IMR-90 (cell line): Measurements from ENCODE around the gene KCNAB1. TPM values are rescaled to one million over a fixed set of nuclear protein-coding genes. Genes with fewer than 3 reads are reported as not detected.
A peak's percentile ranks its signal among the peaks of the same experiment; 100 is the strongest.

Experiments used
- ATAC-seq: fragments of 200-7000 bp; cut with Tn5 transposase; 2 replicates; pipeline ENCODE4 v1.9.1; 2020; ENCODE audit warnings: low read depth, mild to moderate bottlenecking, moderate library complexity
- BruUV-seq: library from RNA; stranded (reverse); fragments of 400-500 nt; replicated peaks from 2 replicates; lab custom pipeline; 2021; lab: Mats Ljungman, UMichigan
- CTCF ChIA-PET: fragments of 300-600 bp; formaldehyde crosslinking; extraction: SDS; loops from one replicate; lab custom pipeline; 2021; ENCODE audit warnings: antibody characterized with exemption; lab: Yijun Ruan, JAX
- POLR2A ChIA-PET: fragments of 300-600 bp; sonication (Branson Sonifier 250); formaldehyde crosslinking; loops from one replicate; lab custom pipeline; 2022; ENCODE audit warnings: antibody characterized with exemption; ENCODE audit not compliant: unreplicated experiment; lab: Charles Lee
- DNase-seq: peaks from one replicate; pipeline ENCODE4 v3.0.0; 2013
- H2AFZ ChIP-seq: replicated peaks from 2 replicates; pipeline ENCODE3; 2013; ENCODE audit warnings: low read length, mild to moderate bottlenecking; ENCODE audit not compliant: poor library complexity
- H2AK5ac ChIP-seq: 2 replicates; pipeline ENCODE4 v1.6.1; 2013; ENCODE audit warnings: low read depth, low read length, inconsistent platforms
- H2AK9ac ChIP-seq: replicated peaks from 2 replicates; pipeline ENCODE3; 2013; ENCODE audit warnings: mild to moderate bottlenecking, low read depth, low read length, moderate library complexity; ENCODE audit not compliant: poor library complexity
- H2BK120ac ChIP-seq: 2 replicates; pipeline ENCODE4 v1.6.1; 2013; ENCODE audit warnings: low read depth, low read length, inconsistent platforms
- H2BK15ac ChIP-seq: 3 replicates; pipeline ENCODE4 v1.6.1; 2013; ENCODE audit warnings: low read depth, low read length, inconsistent platforms
- H2BK20ac ChIP-seq: 2 replicates; pipeline ENCODE4 v1.6.1; 2013; ENCODE audit warnings: low read depth, mild to moderate bottlenecking, inconsistent platforms, low read length, moderate library complexity
- H2BK5ac ChIP-seq: 2 replicates; pipeline ENCODE4 v1.6.1; 2013; ENCODE audit warnings: mild to moderate bottlenecking, low read depth, low read length, inconsistent platforms; ENCODE audit not compliant: poor library complexity, severe bottlenecking
- H3K14ac ChIP-seq: replicated peaks from 2 replicates; pipeline ENCODE4 v1.6.1; 2013; ENCODE audit warnings: low read depth, low read length, inconsistent platforms
- H3K18ac ChIP-seq: 2 replicates; pipeline ENCODE4 v1.6.1; 2013; ENCODE audit warnings: low read depth, low read length, control low read depth
- H3K23ac ChIP-seq: 2 replicates; pipeline ENCODE4 v1.6.1; 2013; ENCODE audit warnings: low read depth, low read length, inconsistent platforms
- H3K27ac ChIP-seq: 2 replicates; pipeline ENCODE4 v1.5.1; 2013; ENCODE audit warnings: mild to moderate bottlenecking, control low read depth, low read length; ENCODE audit not compliant: insufficient read depth
- H3K27me3 ChIP-seq: 2 replicates; pipeline ENCODE4 v1.6.1; 2013; ENCODE audit warnings: low read length; ENCODE audit not compliant: control insufficient read depth, insufficient read depth
- H3K36me3 ChIP-seq: 2 replicates; pipeline ENCODE4 v1.6.1; 2013; ENCODE audit warnings: low read length, mixed read lengths; ENCODE audit not compliant: control insufficient read depth, insufficient read depth
- H3K4ac ChIP-seq: 2 replicates; pipeline ENCODE4 v1.6.1; 2013; ENCODE audit warnings: low read depth, low read length, inconsistent platforms
- H3K4me1 ChIP-seq: 2 replicates; pipeline ENCODE4 v1.6.1; 2013; ENCODE audit warnings: low read length, mixed read lengths; ENCODE audit not compliant: control insufficient read depth, insufficient read depth
- H3K4me2 ChIP-seq: 2 replicates; pipeline ENCODE4 v1.6.1; 2013; ENCODE audit warnings: low read depth, mild to moderate bottlenecking, control low read depth, low read length, moderate library complexity
- H3K4me3 ChIP-seq: 2 replicates; pipeline ENCODE4 v1.5.1; 2013; ENCODE audit warnings: low read depth, mild to moderate bottlenecking, control low read depth, low read length, moderate library complexity; ENCODE audit not compliant: insufficient read depth
- H3K56ac ChIP-seq: 2 replicates; pipeline ENCODE4 v1.6.1; 2013; ENCODE audit warnings: low read length, inconsistent platforms; ENCODE audit not compliant: insufficient read depth; ENCODE audit errors: extremely low read depth
- H3K79me1 ChIP-seq, 2 experiments: 2 replicates each; pipeline ENCODE4 v1.6.1; 2013; ENCODE audit warnings: low read length in 2 of 2, inconsistent platforms in 1 of 2, low read depth in 1 of 2
- H3K9ac ChIP-seq: 2 replicates; pipeline ENCODE4 v1.6.1; 2013; ENCODE audit warnings: low read depth, low read length, control low read depth
- H3K9me1 ChIP-seq: 2 replicates; pipeline ENCODE4 v1.6.1; 2013; ENCODE audit warnings: low read length, inconsistent platforms; ENCODE audit not compliant: insufficient read depth
- H3K9me3 ChIP-seq: 2 replicates; pipeline ENCODE4 v1.6.1; 2013; ENCODE audit warnings: low read length; ENCODE audit not compliant: control insufficient read depth, insufficient read depth
- H4K20me1 ChIP-seq: 2 replicates; pipeline ENCODE4 v1.6.1; 2013; ENCODE audit warnings: low read length, inconsistent platforms; ENCODE audit not compliant: insufficient read depth
- H4K5ac ChIP-seq: 2 replicates; pipeline ENCODE4 v1.6.1; 2013; ENCODE audit warnings: mild to moderate bottlenecking, low read depth, low read length, control low read depth
- H4K8ac ChIP-seq, 2 experiments: 2 replicates each; pipeline ENCODE4 v1.6.1; 2013; ENCODE audit warnings: low read depth in 2 of 2, low read length in 2 of 2, control low read depth in 1 of 2, inconsistent platforms in 1 of 2
- H4K91ac ChIP-seq: 2 replicates; pipeline ENCODE4 v1.6.1; 2013; ENCODE audit warnings: low read depth, low read length, inconsistent platforms; ENCODE audit not compliant: insufficient read depth
- BHLHE40 ChIP-seq: fragments of 150-350 bp; IDR thresholded peaks from 2 replicates; pipeline ENCODE4 v1.6.1; 2016; ENCODE audit warnings: mild to moderate bottlenecking, low read depth, low read length
- CEBPB ChIP-seq: IDR thresholded peaks from 2 replicates; pipeline ENCODE4 v1.6.1; 2012; ENCODE audit warnings: low read depth, low read length, improper control_type of control experiment
- CTCF ChIP-seq: conservative IDR thresholded peaks from 2 replicates; pipeline ENCODE4 v1.5.1; 2012; ENCODE audit warnings: mild to moderate bottlenecking, low read depth, low read length, improper control_type of control experiment
- ELK1 ChIP-seq: fragments of 150-350 bp; IDR thresholded peaks from 2 replicates; pipeline ENCODE4 v1.6.1; 2016; ENCODE audit warnings: low read depth, mild to moderate bottlenecking, low read length, moderate library complexity, borderline replicate concordance
- FOS ChIP-seq: fragments of 150-350 bp; IDR thresholded peaks from 2 replicates; pipeline ENCODE4 v1.6.1; 2016; ENCODE audit warnings: low read depth, low read length
- MAFK ChIP-seq: IDR thresholded peaks from 2 replicates; pipeline ENCODE4 v1.6.1; 2012; ENCODE audit warnings: low read depth, low read length, improper control_type of control experiment
- MXI1 ChIP-seq: IDR thresholded peaks from 2 replicates; pipeline ENCODE4 v1.6.1; 2012; ENCODE audit warnings: low read depth, mild to moderate bottlenecking, low read length, moderate library complexity, borderline replicate concordance
- NFE2L2 ChIP-seq: fragments of 150-350 bp; IDR thresholded peaks from 2 replicates; pipeline ENCODE4 v1.6.1; 2016; ENCODE audit warnings: low read depth, mild to moderate bottlenecking, low read length
- RAD21 ChIP-seq: IDR thresholded peaks from 2 replicates; pipeline ENCODE4 v1.6.1; 2012; ENCODE audit warnings: low read length, improper control_type of control experiment
- RCOR1 ChIP-seq: IDR thresholded peaks from 2 replicates; pipeline ENCODE4 v1.6.1; 2012; ENCODE audit warnings: mild to moderate bottlenecking, low read length, improper control_type of control experiment; ENCODE audit not compliant: insufficient replicate concordance
- RFX5 ChIP-seq: IDR thresholded peaks from 2 replicates; pipeline ENCODE4 v1.8.0; 2012; ENCODE audit warnings: low read depth, mild to moderate bottlenecking, low read length, moderate library complexity
- SMC3 ChIP-seq: fragments of 150-350 bp; IDR thresholded peaks from 2 replicates; pipeline ENCODE4 v1.6.1; 2016; ENCODE audit warnings: low read depth, mild to moderate bottlenecking, antibody characterized with exemption, low read length, moderate library complexity
- WGBS, 2 experiments: methylation state at CpG; one replicate each; pipeline versions ENCODE4 v1.1.5 to v1.1.7; 2013; ENCODE audit warnings: missing lambda C conversion rate in 2 of 2; ENCODE audit not compliant: insufficient read length in 1 of 2; ENCODE audit errors: extremely low coverage in 2 of 2; 5-methylcytosine and 5-hydroxymethylcytosine counted together
- dilution Hi-C: fragments of 300-500 bp; cut with HindIII; formaldehyde crosslinking; loops from one replicate; pipeline ENCODE4 v1.14.3; 2018; ENCODE audit warnings: low sequenced_read_pairs; ENCODE audit not compliant: unreplicated experiment
- in situ Hi-C: fragments of 300-500 bp; cut with MboI; formaldehyde crosslinking; loops from 3 replicates; pipeline ENCODE4 v1.14.3; 2019; ENCODE audit warnings: low sequenced_read_pairs, inconsistent platforms, mixed read lengths
- intact Hi-C: fragments of 100-400 bp; cut with micrococcal nuclease; formaldehyde crosslinking; loops from 2 replicates; pipeline ENCODE4 v1.10.0; 2022
- polyA plus RNA-seq, 3 experiments: library from polyadenylated mRNA; depleted of rRNA; stranded (reverse); fragments of >200 nt; gene quantifications; 2 replicates each; pipeline ENCODE4 v1.2.3, GENCODE V29; 2012; ENCODE audit warnings: low replicate concordance in 1 of 3
- total RNA-seq: library from RNA; depleted of rRNA; stranded (reverse); fragments of >200 nt; gene quantifications from 2 replicates; pipeline ENCODE4 v1.2.3, GENCODE V29; 2012

Gene KCNAB1
- total and polyA plus RNA-seq, 2 of the 4 experiments (the other 2 are of a cell fraction), result under 0.01 to 0.07 TPM

GRCh38 chr3:156474560-156475389 is 354.4 kb downstream of the KCNAB1 start (continued):
- no peak for TF ChIP-seq BHLHE40

- H3K23ac ChIP-seq, result no peak overlapping the region
- peak; percentile 61 for DNase-seq
- BruUV-seq, result no TSS peak
- ATAC-seq, result peak; percentile 90
- CTCF ChIA-PET, result interaction anchor here (1.0 kb wide), 1 partner anchor 28 kb away, joined by 5 read pairs; no protein-coding TSS in a partner anchor
- H3K4me2 ChIP-seq, result no peak overlapping the region
- H3K27me3 ChIP-seq, result peaks cover 2% of the 10 kb centered on the region; the same call in 1 of the 2 replicates
- H4K5ac ChIP-seq, result no peak overlapping the region
- no peak overlapping the region for H4K91ac ChIP-seq
- no peaks in the 10 kb centered on the region for H3K79me1 ChIP-seq
- H3K4me1 ChIP-seq, result peaks cover 3% of the 10 kb centered on the region; the same call in 1 of the 2 replicates
- no peak overlapping the region for H2BK20ac ChIP-seq
- H3K4me3 ChIP-seq, result no peak overlapping the region
- POLR2A ChIA-PET, result no interaction called here
- H3K4ac ChIP-seq, result no peak overlapping the region
- H3K27ac ChIP-seq, result no peak overlapping the region
- H4K20me1 ChIP-seq, result no peaks in the 10 kb centered on the region
- H3K36me3 ChIP-seq, result no peaks in the 10 kb centered on the region
- H3K56ac ChIP-seq, result no peak overlapping the region
- no peaks in the 10 kb centered on the region for H3K9me3 ChIP-seq
- no CpG with 5 or more reads among the region's 1 CpG for WGBS, 2 experiments
- H2BK15ac ChIP-seq, result no peak overlapping the region
- no peak overlapping the region for H4K8ac ChIP-seq
- no peak overlapping the region; the same call in 1 of the 2 replicates for H3K18ac ChIP-seq
- H2AFZ ChIP-seq, result no peak overlapping the region
- no peak overlapping the region for H2AK9ac ChIP-seq
- H3K9me1 ChIP-seq, result no peaks in the 10 kb centered on the region
- H3K9ac ChIP-seq, result no peak overlapping the region
- dilution Hi-C loops, result no loop called here
- H2AK5ac ChIP-seq, result no peak overlapping the region
- in situ Hi-C loops, result no loop called here
- TF ChIP-seq NFE2L2 (no peak), ELK1 (no peak), CEBPB (no peak), CTCF (no peak), MAFK (no peak), BHLHE40 (no peak), RFX5 (no peak), FOS (no peak), RCOR1 (no peak), MXI1 (no peak), SMC3 (no peak), RAD21 (no peak)
- H2BK5ac ChIP-seq, result no peak overlapping the region
- intact Hi-C loops, result no loop called here
- H3K14ac ChIP-seq, result no peak overlapping the region
- no peak overlapping the region for H2BK120ac ChIP-seq
Observed at GRCh38 chr3:156477323-156477722, 356.9 kb downstream of the KCNAB1 start.
